ENCODE results near the gene EIF4G3. TPM values are rescaled to one million over a fixed set of nuclear protein-coding genes. Genes with fewer than 3 reads are reported as not detected.
"Not testable (repeated sequence)": the region's sequence is repeated elsewhere in the genome, so short reads cannot be mapped to it uniquely, and the experiment has no call there.

The EIF4G3 gene
- total and polyA plus RNA-seq, 5 donors, result 17.9 to 48.5 (median 42.7) TPM

DNA sequence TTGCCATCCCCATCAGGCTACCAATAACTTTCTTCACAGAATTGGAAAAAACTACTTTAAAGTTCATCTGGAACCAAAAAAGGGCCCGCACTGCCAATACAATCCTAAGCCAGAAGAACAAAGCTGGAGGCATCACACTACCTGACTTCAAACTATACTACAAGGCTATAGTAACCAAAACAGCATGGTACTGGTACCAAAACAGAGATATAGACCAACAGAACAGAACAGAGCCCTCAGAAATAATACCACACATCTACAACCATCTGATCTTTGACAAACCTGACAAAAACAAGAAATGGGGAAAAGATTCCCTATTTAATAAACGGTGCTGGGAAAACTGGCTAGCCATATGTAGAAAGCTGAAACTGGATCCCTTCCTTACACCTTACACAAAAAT is 84.2 kb downstream of the EIF4G3 start:
- H3K27me3 ChIP-seq (ENCODE audit: control insufficient read depth, insufficient read depth); H3K4me1 ChIP-seq (ENCODE audit: control insufficient read depth, insufficient read depth, low read length); intact Hi-C loops (cut with DNase I); ATAC-seq; DNase-seq; H3K9me3 ChIP-seq (ENCODE audit: control insufficient read depth, low read length); H3K4me3 ChIP-seq (ENCODE audit: low read length); H3K27ac ChIP-seq (ENCODE audit: low read length): not testable (repeated sequence)
- WGBS, result 100% methylated on average over 1 of the region's 2 CpGs

DNA sequence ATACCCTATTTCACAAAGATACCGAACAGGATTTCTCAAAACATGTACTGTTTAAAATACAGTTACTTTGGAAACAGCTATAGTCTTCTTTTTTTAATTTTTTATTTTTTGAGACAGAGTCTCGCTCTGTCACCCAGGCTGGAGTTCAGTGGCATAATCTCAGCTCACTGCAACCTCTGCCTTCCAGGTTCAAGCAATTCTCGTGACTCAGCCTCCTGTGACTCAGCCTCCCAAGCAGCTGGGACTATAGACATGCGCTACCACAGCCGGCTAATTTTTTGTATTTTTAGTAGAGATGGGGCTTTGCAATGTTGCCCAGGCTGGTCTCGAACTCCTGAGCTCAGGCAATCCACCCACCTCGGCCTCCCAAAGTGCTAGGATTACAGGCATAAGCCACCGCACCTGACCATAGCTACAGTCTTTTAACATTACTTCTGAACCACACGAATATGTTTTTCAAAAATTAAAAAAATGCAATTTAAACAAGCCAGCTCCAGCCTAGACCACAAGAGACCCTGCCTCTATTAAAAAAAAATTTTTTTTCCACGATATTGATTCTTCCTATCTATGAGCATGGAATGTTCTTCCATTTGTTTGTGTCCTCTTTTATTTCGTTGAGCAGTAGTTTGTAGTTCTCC is 85.5 kb downstream of the EIF4G3 start:
- H3K9me3 ChIP-seq (ENCODE audit: control insufficient read depth, low read length); intact Hi-C loops (cut with DNase I); H3K27me3 ChIP-seq (ENCODE audit: control insufficient read depth, insufficient read depth); H3K27ac ChIP-seq (ENCODE audit: low read length); H3K4me1 ChIP-seq (ENCODE audit: control insufficient read depth, insufficient read depth, low read length); H3K4me3 ChIP-seq (ENCODE audit: low read length): not testable (repeated sequence)
- ATAC-seq (peak in 1 of 2 donors; percentile 46), DNase-seq (peak in 1 of 3 donors; percentile 26)
- 87% methylated on average over 11 of the region's 11 CpGs for WGBS

DNA sequence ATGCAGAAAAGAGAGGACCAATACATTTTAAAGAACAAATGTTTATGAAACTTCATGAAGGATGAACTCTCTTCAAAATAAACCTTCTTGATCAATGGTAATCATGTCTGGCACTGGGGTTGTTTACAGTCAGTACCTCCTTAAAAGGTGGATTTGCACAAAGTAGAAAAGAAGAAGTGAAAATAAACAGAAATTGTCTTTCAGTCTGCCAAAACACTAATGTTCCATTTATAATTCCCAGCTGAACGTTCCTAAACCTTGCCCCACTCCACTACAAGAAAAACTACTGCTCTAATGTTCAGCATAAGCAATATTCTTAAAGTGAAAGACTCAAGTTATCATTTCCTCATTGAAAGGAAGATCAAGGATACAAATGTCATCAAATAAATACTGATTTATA is 86.2 kb downstream of the EIF4G3 start:
- H3K4me1 ChIP-seq (ENCODE audit: control insufficient read depth, insufficient read depth, low read length), result no peaks in the 10 kb centered on the region
- no peak overlapping the region for H3K4me3 ChIP-seq (ENCODE audit: low read length)
- H3K27ac ChIP-seq (ENCODE audit: low read length), result no peak overlapping the region
- no peak for ATAC-seq
- intact Hi-C loops (cut with DNase I), result no loop called here
- H3K9me3 ChIP-seq (ENCODE audit: control insufficient read depth, low read length), result no peaks in the 10 kb centered on the region
- DNase-seq, result no peak
- WGBS, result 8% methylated on average over 1 of the region's 1 CpG
- H3K27me3 ChIP-seq (ENCODE audit: control insufficient read depth, insufficient read depth), result no peaks in the 10 kb centered on the region

DNA sequence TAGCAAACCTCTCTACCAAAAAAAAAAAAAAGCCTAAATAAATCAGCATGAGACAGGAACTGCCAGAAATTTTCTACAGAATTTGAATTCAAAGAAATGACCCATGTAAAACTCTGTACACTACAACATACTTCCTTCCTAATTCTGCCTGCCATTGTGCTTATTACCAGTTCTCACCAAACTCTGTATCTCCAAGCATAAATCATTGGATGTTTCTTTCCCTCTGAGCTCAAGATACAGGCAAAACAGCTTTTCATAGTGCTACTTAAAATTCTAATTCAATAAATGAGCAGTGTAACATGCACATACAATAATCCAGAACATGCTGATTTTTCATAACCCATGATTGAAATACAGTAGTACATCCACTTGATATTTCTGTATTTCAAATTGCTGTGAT is 87.0 kb downstream of the EIF4G3 start:
- no peak for DNase-seq
- intact Hi-C loops (cut with DNase I), result no loop called here
- H3K27me3 ChIP-seq (ENCODE audit: control insufficient read depth, insufficient read depth), result no peaks in the 10 kb centered on the region
- H3K4me1 ChIP-seq (ENCODE audit: control insufficient read depth, insufficient read depth, low read length), result no peaks in the 10 kb centered on the region
- no peaks in the 10 kb centered on the region for H3K9me3 ChIP-seq (ENCODE audit: control insufficient read depth, low read length)
- no peak for ATAC-seq
- no peak overlapping the region for H3K27ac ChIP-seq (ENCODE audit: low read length)
- H3K4me3 ChIP-seq (ENCODE audit: low read length), result no peak overlapping the region

DNA sequence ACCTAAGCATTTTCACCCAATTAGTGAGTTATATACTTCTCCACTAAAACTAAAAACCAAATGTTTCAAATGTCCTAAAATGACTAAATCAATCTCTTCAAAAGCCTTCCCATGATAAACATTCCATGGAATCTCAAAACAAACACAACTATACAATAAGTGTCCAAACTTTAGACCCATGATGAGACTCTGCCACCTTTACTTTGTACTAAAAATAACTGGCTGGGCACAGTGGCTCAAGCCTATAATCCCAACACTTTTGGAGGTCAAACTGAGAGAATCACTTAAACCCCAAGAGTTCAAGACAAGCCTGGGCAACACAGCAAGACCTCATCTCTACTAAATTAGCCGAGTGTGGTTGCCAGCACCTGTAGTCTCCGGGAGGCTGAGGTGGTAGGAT is 87.4 kb downstream of the EIF4G3 start:
- H3K4me3 ChIP-seq (ENCODE audit: low read length), result no peak overlapping the region
- no peaks in the 10 kb centered on the region for H3K9me3 ChIP-seq (ENCODE audit: control insufficient read depth, low read length)
- no peaks in the 10 kb centered on the region for H3K27me3 ChIP-seq (ENCODE audit: control insufficient read depth, insufficient read depth)
- 88% methylated on average over 2 of the region's 2 CpGs for WGBS
- no peak for ATAC-seq
- no peaks in the 10 kb centered on the region for H3K4me1 ChIP-seq (ENCODE audit: control insufficient read depth, insufficient read depth, low read length)
- H3K27ac ChIP-seq (ENCODE audit: low read length), result no peak overlapping the region
- intact Hi-C loops (cut with DNase I), result no loop called here
- DNase-seq, result no peak

DNA sequence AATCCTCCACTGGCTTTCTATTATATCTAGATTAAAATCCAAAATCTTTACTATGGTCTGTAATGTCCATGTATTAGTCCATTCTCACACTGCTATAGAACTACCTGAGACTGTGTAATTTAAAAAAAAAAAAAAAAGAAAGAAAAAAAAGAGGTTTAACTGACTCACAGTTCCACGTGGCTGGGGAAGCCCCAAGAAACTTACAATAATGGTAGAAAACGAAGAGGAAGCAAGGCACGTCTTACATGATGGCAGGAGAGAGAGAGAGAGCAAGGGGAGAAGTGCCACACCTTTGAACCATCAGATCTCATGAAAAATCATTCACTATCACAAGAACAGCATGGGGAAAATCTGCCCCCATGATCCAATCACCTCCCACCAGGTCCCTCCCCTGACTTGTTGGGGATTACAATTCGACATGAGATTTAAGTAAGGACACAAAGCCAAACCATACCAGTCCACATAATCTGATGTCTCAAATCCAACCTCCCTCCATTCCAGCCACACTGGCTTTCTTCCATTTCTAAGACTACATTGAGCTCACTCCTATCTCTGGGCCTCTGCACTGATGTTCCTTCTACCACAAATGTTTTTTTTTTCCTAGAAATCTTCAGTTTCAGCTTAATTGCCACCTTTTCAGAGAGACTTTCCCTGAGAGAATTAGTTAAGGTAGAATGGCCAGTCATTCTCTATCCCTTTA is 92.4 kb downstream of the EIF4G3 start:
- Histone ChIP-seq H3K4me3 (ENCODE audit: low read length) (no peak overlapping the region), H3K27me3 (ENCODE audit: control insufficient read depth, insufficient read depth) (no peaks in the 10 kb centered on the region), H3K27ac (ENCODE audit: low read length) (no peak overlapping the region), H3K9me3 (ENCODE audit: control insufficient read depth, low read length) (no peaks in the 10 kb centered on the region), H3K4me1 (ENCODE audit: control insufficient read depth, insufficient read depth, low read length) (no peaks in the 10 kb centered on the region)
- WGBS, result 69% methylated on average over 4 of the region's 4 CpGs
- ATAC-seq, result no peak
- DNase-seq, result no peak
- intact Hi-C loops (cut with DNase I), result no loop called here

DNA sequence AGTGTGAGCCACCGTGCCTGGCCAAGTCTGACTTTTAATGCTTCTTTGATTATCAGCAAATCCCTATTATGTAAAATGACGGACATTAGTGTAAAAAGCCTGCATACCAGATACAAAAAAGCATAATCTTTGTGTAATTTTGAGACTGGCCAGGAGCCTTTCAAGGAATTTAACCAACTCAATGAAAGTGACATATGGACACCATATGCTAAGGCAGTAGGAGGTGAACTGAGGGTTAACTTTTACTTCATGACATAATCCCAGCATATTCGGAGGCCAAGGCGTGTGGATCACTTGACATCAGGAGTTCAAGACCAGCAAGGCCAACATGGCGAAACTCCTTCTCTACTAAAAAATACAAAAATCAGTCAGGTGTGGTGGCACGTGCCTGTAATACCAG is 94.6 kb downstream of the EIF4G3 start:
- H3K4me1 ChIP-seq (ENCODE audit: control insufficient read depth, insufficient read depth, low read length), result no peaks in the 10 kb centered on the region
- DNase-seq (no peak), ATAC-seq (no peak)
- H3K27ac ChIP-seq (ENCODE audit: low read length), result no peak overlapping the region
- WGBS, result 87% methylated on average over 6 of the region's 6 CpGs
- no peaks in the 10 kb centered on the region for H3K27me3 ChIP-seq (ENCODE audit: control insufficient read depth, insufficient read depth)
- intact Hi-C loops (cut with DNase I), result no loop called here
- H3K9me3 ChIP-seq (ENCODE audit: control insufficient read depth, low read length), result no peaks in the 10 kb centered on the region
- no peak overlapping the region for H3K4me3 ChIP-seq (ENCODE audit: low read length)

DNA sequence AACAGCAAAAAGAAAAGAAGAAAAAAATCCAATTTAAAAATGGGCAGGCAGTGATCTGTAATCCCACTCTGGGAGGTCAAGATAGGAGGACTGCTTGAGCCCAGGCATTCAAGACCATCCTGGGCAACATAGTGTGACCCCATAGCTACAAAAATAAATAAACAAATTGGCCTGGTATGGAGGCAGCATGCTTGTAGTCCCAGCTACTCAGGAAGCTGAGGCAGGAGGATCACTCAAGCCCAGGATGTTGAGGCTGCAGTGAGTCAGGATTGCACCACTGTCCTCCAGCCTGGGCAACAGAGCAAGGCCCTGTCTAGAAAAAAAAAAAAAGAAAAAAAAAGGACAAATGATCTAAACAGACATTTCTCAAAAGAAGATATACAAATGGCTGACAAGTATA is 99.6 kb downstream of the EIF4G3 start:
- Histone ChIP-seq H3K9me3 (ENCODE audit: control insufficient read depth, low read length) (no peaks in the 10 kb centered on the region), H3K4me1 (ENCODE audit: control insufficient read depth, insufficient read depth, low read length) (no peaks in the 10 kb centered on the region), H3K27me3 (ENCODE audit: control insufficient read depth, insufficient read depth) (no peaks in the 10 kb centered on the region), H3K4me3 (ENCODE audit: low read length) (no peak overlapping the region), H3K27ac (ENCODE audit: low read length) (no peak overlapping the region)
- ATAC-seq, result peak in 1 of 2 donors; percentile 67
- DNase-seq, result peak in 1 of 3 donors; percentile 25
- intact Hi-C loops (cut with DNase I), result no loop called here

DNA sequence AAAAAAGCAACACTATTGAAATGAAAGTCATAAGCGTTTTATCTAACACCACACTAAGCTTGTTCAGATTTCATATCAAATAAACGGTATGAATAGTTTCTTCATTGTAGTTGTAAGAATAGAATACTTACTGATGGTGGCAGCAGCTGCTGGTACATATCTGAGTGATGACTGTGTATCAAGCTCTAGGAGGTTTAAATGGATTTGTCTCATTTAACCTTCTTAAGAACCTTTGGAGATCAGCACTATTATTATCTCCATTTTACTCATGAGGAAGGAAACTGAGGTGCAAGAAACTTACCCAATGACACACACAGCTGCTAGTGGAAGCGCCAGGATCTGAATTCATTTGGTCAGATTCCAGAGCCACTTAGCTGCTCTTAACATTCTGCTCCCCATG is 104.0 kb downstream of the EIF4G3 start:
- 53% methylated on average over 3 of the region's 3 CpGs for WGBS
- DNase-seq (no peak), ATAC-seq (no peak)
- H3K4me3 ChIP-seq (ENCODE audit: low read length), result no peak overlapping the region
- no peak overlapping the region for H3K27ac ChIP-seq (ENCODE audit: low read length)
- H3K4me1 ChIP-seq (ENCODE audit: control insufficient read depth, insufficient read depth, low read length), result no peaks in the 10 kb centered on the region
- no peaks in the 10 kb centered on the region for H3K27me3 ChIP-seq (ENCODE audit: control insufficient read depth, insufficient read depth)
- intact Hi-C loops (cut with DNase I), result no loop called here
- H3K9me3 ChIP-seq (ENCODE audit: control insufficient read depth, low read length), result no peaks in the 10 kb centered on the region

DNA sequence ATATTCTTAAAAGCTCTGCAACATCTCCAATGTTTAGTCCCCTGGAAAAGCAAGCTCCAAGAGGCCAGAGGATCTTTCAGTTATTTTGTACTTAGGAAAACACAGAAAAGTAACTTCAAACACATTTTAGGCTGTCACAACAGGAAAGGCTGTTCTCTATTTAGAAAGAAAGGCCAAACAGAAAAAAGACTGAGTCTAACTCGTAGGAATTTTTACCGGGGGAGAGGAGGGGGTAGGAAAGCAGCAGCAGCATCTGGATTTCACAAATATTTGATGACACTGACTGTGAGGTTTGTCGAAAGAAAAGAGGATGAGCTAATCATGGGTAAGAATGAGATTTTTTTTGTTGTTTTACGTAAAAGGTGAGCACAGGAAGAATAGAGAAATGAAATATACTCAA is 107.1 kb downstream of the EIF4G3 start:
- no peak for ATAC-seq
- intact Hi-C loops (cut with DNase I), result no loop called here
- DNase-seq, result no peak
- H3K4me3 ChIP-seq (ENCODE audit: low read length), result no peak overlapping the region
- H3K27ac ChIP-seq (ENCODE audit: low read length), result no peak overlapping the region
- WGBS, result 48% methylated on average over 4 of the region's 4 CpGs
- no peaks in the 10 kb centered on the region for H3K4me1 ChIP-seq (ENCODE audit: control insufficient read depth, insufficient read depth, low read length)
- no peaks in the 10 kb centered on the region for H3K9me3 ChIP-seq (ENCODE audit: control insufficient read depth, low read length)
- H3K27me3 ChIP-seq (ENCODE audit: control insufficient read depth, insufficient read depth), result no peaks in the 10 kb centered on the region

DNA sequence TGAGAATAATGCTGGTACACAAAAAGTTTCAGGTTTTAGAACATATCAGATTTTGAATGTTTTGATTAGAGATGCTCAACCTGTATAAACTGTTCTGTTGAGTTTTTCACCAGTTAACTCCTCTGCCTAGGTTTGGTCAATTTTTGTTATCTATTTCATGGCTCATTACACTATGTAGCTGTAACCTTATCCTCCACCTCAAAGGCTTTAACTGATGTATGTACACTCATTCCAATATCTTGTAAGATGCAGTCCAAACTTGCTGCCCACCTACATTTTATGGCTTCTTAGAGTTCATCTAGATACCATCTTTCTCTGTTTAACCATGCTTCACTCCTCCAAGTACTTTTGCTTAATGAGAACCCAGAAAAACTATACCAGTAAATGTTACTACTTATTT is 107.8 kb downstream of the EIF4G3 start:
- no peak overlapping the region for H3K27ac ChIP-seq (ENCODE audit: low read length)
- intact Hi-C loops (cut with DNase I), result no loop called here
- H3K9me3 ChIP-seq (ENCODE audit: control insufficient read depth, low read length), result no peaks in the 10 kb centered on the region
- H3K27me3 ChIP-seq (ENCODE audit: control insufficient read depth, insufficient read depth), result no peaks in the 10 kb centered on the region
- no peak overlapping the region for H3K4me3 ChIP-seq (ENCODE audit: low read length)
- DNase-seq (no peak), ATAC-seq (no peak)
- H3K4me1 ChIP-seq (ENCODE audit: control insufficient read depth, insufficient read depth, low read length), result no peaks in the 10 kb centered on the region

All from right cardiac atrium (tissue), 5 donors.